Epidermal melanocyte (primary cell): Measurements from ENCODE around the gene ABTB2.
"Not testable (repeated sequence)": the region's sequence is repeated elsewhere in the genome, so short reads cannot be mapped to it uniquely, and the experiment has no call there.

Experiments
- DNase-seq: peaks from one replicate; pipeline ENCODE4 v3.0.0; 2011; ENCODE audit warnings: low spot score; ENCODE audit not compliant: insufficient read length

ABTB2 gene

GRCh38 chr11:34357701-34358257 is at the start of gene ABTB2:
TSS of gene ABTB2 (minus strand) at chr11:34358010.
- peak; percentile 93 for DNase-seq

- DNase-seq = no peak
Observed at GRCh38 chr11:34407121-34407813, 49.5 kb upstream of the ABTB2 start.

GRCh38 chr11:34406413-34406812 is 48.6 kb upstream of the ABTB2 start:
- DNase-seq = no peak

GRCh38 chr11:34405079-34405858 is 47.5 kb upstream of the ABTB2 start:
- no peak for DNase-seq

GRCh38 chr11:34404280-34404679 is 46.5 kb upstream of the ABTB2 start:
- no peak for DNase-seq

- no peak for DNase-seq
Observed at GRCh38 chr11:34403431-34403830, 45.6 kb upstream of the ABTB2 start.

- no peak for DNase-seq
Observed at GRCh38 chr11:34397811-34398210, 40.0 kb upstream of the ABTB2 start.

GRCh38 chr11:34397120-34397519 is 39.3 kb upstream of the ABTB2 start:
- DNase-seq = no peak

- peak; percentile 37 for DNase-seq
Observed at GRCh38 chr11:34395916-34396550, 38.2 kb upstream of the ABTB2 start.

- no peak for DNase-seq
Observed at GRCh38 chr11:34394771-34395300, 37.0 kb upstream of the ABTB2 start.

GRCh38 chr11:34387653-34388052 is 29.8 kb upstream of the ABTB2 start:
- DNase-seq = no peak

- not testable (repeated sequence) for DNase-seq
Observed at GRCh38 chr11:34386356-34386755, 28.5 kb upstream of the ABTB2 start.

- no peak for DNase-seq
Observed at GRCh38 chr11:34382532-34383276, 24.9 kb upstream of the ABTB2 start.

- DNase-seq = no peak
Observed at GRCh38 chr11:34381775-34382174, 24.0 kb upstream of the ABTB2 start.

GRCh38 chr11:34380696-34381095 is 22.9 kb upstream of the ABTB2 start:
- DNase-seq = no peak

- DNase-seq = no peak
Observed at GRCh38 chr11:34379539-34379938, 21.7 kb upstream of the ABTB2 start.

GRCh38 chr11:34379079-34379478 is 21.3 kb upstream of the ABTB2 start:
- DNase-seq = no peak

GRCh38 chr11:34373727-34374126 is 15.9 kb upstream of the ABTB2 start:
- no peak for DNase-seq

- no peak for DNase-seq
Observed at GRCh38 chr11:34366522-34366921, 8.7 kb upstream of the ABTB2 start.

- DNase-seq = no peak
Observed at GRCh38 chr11:34364102-34364501, 6.3 kb upstream of the ABTB2 start.
